ENCODE measurements around the gene GRIP1.

GRIP1 gene

GRCh38 chr12:66461331-66461730 is 217.5 kb downstream of the GRIP1 start:
- no peak overlapping the region for H3K4me3 ChIP-seq (ENCODE audit: low read depth, low read length)
- no peak for TF ChIP-seq CTCF (IDR thresholded peaks at IDR 0.05; ENCODE audit: low read depth, low read length)

GRCh38 chr12:66459944-66460482 is 218.9 kb downstream of the GRIP1 start:
- H3K4me3 ChIP-seq (ENCODE audit: low read depth, low read length): no peak overlapping the region
- no peak for TF ChIP-seq CTCF (IDR thresholded peaks at IDR 0.05; ENCODE audit: low read depth, low read length)

- H3K4me3 ChIP-seq (ENCODE audit: low read depth, low read length): no peak overlapping the region
- no peak for TF ChIP-seq CTCF (IDR thresholded peaks at IDR 0.05; ENCODE audit: low read depth, low read length)
Measured at GRCh38 chr12:66456612-66457011, 222.3 kb downstream of the GRIP1 start.

GRCh38 chr12:66453844-66454243 is 225.0 kb downstream of the GRIP1 start:
- TF ChIP-seq CTCF (IDR thresholded peaks at IDR 0.05; ENCODE audit: low read depth, low read length): no peak
- no peak overlapping the region for H3K4me3 ChIP-seq (ENCODE audit: low read depth, low read length)

- TF ChIP-seq CTCF (IDR thresholded peaks at IDR 0.05; ENCODE audit: low read depth, low read length): no peak
- H3K4me3 ChIP-seq (ENCODE audit: low read depth, low read length): no peak overlapping the region
Measured at GRCh38 chr12:66453120-66453519, 225.8 kb downstream of the GRIP1 start.

- TF ChIP-seq CTCF (IDR thresholded peaks at IDR 0.05; ENCODE audit: low read depth, low read length): no peak
- H3K4me3 ChIP-seq (ENCODE audit: low read depth, low read length): no peak overlapping the region
Measured at GRCh38 chr12:66449531-66449930, 229.3 kb downstream of the GRIP1 start.

- no peak overlapping the region for H3K4me3 ChIP-seq (ENCODE audit: low read depth, low read length)
- TF ChIP-seq CTCF (IDR thresholded peaks at IDR 0.05; ENCODE audit: low read depth, low read length): no peak
Measured at GRCh38 chr12:66447643-66448042, 231.2 kb downstream of the GRIP1 start.
